Astrocyte (in vitro differentiated cells and primary cell): ENCODE measurements around the gene ZBTB7C. TPM values are rescaled to one million over a fixed set of nuclear protein-coding genes. Genes with fewer than 3 reads are reported as not detected.

ENCODE experiments used
- DNase-seq: peaks from one replicate; pipeline ENCODE4 v3.0.0-alpha.2; 2010; ENCODE audit warnings: low read depth
- FAIRE-seq: peaks from 2 replicates; lab custom pipeline; 2011; peaks lifted over from hg19 to GRCh38; lab: Jason Lieb, UNC
- H2AFZ ChIP-seq: 2 replicates; pipeline ENCODE4 v1.6.0; 2012; ENCODE audit warnings: low read depth, low read length, inconsistent platforms
- H3K27ac ChIP-seq: 2 replicates; pipeline ENCODE4 v1.5.1; 2011; ENCODE audit warnings: low read depth, low read length, inconsistent platforms
- H3K27me3 ChIP-seq: 2 replicates; pipeline ENCODE4 v1.6.0; 2011; ENCODE audit warnings: low read length, inconsistent platforms; ENCODE audit not compliant: insufficient read depth
- H3K36me3 ChIP-seq: 2 replicates; pipeline ENCODE4 v1.5.1; 2011; ENCODE audit warnings: low read length, inconsistent platforms; ENCODE audit not compliant: insufficient read depth
- H3K4me1 ChIP-seq: 2 replicates; pipeline ENCODE4 v1.5.1; 2011; ENCODE audit warnings: low read length, inconsistent platforms; ENCODE audit not compliant: insufficient read depth
- H3K4me2 ChIP-seq: 2 replicates; pipeline ENCODE4 v1.6.0; 2012; ENCODE audit warnings: low read length, inconsistent platforms
- H3K4me3 ChIP-seq: 2 replicates; pipeline ENCODE4 v1.5.1; 2011; ENCODE audit warnings: low read depth, mild to moderate bottlenecking, low read length, inconsistent platforms; ENCODE audit not compliant: insufficient read depth
- H3K79me2 ChIP-seq: 2 replicates; pipeline ENCODE4 v1.6.0; 2012; ENCODE audit warnings: mild to moderate bottlenecking, low read length, inconsistent platforms; ENCODE audit not compliant: insufficient read depth
- H3K9ac ChIP-seq: 2 replicates; pipeline ENCODE4 v1.6.0; 2012; ENCODE audit warnings: mild to moderate bottlenecking, low read length, inconsistent platforms
- H3K9me3 ChIP-seq: 2 replicates; pipeline ENCODE4 v1.5.1; 2012; ENCODE audit warnings: low read depth, mild to moderate bottlenecking, low read length, inconsistent platforms; ENCODE audit not compliant: insufficient read depth
- H4K20me1 ChIP-seq: 2 replicates; pipeline ENCODE4 v1.6.0; 2012; ENCODE audit warnings: low read length, inconsistent platforms; ENCODE audit not compliant: insufficient read depth
- H3K27ac Mint-ChIP-seq: one replicate; pipeline ENCODE4 v1.8.0; 2021; ENCODE audit warnings: mild to moderate bottlenecking, mixed read lengths; ENCODE audit not compliant: unreplicated experiment
- H3K27me3 Mint-ChIP-seq: one replicate; pipeline ENCODE4 v1.8.0; 2021; ENCODE audit warnings: low read depth, mixed read lengths; ENCODE audit not compliant: unreplicated experiment
- H3K36me3 Mint-ChIP-seq: one replicate; pipeline ENCODE4 v1.8.0; 2021; ENCODE audit warnings: low read depth, mixed read lengths; ENCODE audit not compliant: unreplicated experiment
- H3K4me1 Mint-ChIP-seq: one replicate; pipeline ENCODE4 v1.8.0; 2021; ENCODE audit warnings: low read depth, mixed read lengths; ENCODE audit not compliant: unreplicated experiment
- H3K4me3 Mint-ChIP-seq: one replicate; pipeline ENCODE4 v1.8.0; 2021; ENCODE audit warnings: mild to moderate bottlenecking, moderate library complexity, mixed read lengths; ENCODE audit not compliant: unreplicated experiment
- H3K9me3 Mint-ChIP-seq: one replicate; pipeline ENCODE4 v1.8.0; 2021; ENCODE audit warnings: mild to moderate bottlenecking, mixed read lengths; ENCODE audit not compliant: unreplicated experiment
- CTCF ChIP-seq: IDR thresholded peaks from 2 replicates; pipeline ENCODE4 v1.5.1; 2011; ENCODE audit warnings: low read depth, mild to moderate bottlenecking, inconsistent platforms, low read length, moderate library complexity; ENCODE audit not compliant: insufficient read depth
- EZH2 ChIP-seq: IDR thresholded peaks from 2 replicates; pipeline ENCODE4 v1.6.1; 2012; ENCODE audit warnings: mild to moderate bottlenecking, low read length, inconsistent platforms; ENCODE audit not compliant: insufficient read depth
- total RNA-seq: library from RNA; stranded (reverse); gene quantifications from 2 replicates; pipeline ENCODE4 v1.2.1, GENCODE V29; 2021

Gene ZBTB7C
- total RNA-seq, 1 donor from 2014 or later, result 1.0 TPM

DNA sequence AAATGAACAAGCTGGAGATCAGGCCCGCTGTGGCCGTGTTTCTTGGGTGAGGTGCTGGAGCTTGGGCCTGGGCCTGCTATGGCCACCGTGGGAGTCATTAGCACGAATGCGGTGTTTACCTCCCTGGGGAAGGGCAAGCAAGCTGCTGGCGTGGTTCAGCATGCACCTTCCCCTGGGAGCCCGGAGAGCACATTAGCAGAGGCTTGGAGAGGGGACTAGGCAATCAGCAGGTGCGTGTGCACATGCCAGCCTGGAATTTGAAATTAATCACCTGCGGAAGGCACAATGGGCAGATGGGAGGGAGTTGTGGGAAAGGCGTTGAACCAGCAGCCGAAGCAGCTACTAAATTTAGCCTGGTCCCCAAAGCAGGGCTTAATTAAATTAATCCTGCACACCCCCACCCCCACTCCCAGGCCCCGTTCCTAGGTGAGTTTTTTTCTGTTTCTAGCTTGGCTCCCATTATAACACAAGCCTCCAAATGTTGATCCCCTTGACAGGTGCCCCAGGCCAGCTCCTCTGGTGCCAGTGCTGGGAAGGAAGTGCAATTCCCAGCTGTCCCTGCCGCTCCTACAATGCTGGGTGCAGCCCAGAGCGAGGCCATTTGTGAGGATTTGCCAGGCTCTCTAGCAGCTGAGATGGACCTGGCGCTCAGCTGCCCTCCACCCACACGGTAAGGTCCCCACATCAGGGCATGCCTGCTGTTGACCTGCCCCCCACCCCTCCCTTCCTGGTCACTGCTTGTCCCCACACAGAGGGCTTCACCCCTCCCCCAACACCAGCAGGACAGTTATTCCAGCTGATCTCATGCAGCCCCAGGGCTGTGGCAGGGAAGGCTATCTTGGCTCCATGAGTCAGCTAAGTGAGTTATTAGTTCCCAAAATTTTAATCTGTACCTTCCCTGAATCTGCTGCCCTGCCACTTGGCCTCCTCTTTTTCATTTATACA, 115.0 kb downstream of the ZBTB7C start:
- Histone ChIP-seq H3K79me2 (no peaks in the 10 kb centered on the region), H3K27ac (no peak overlapping the region), H3K4me2 (no peak overlapping the region), H3K4me3 (no peak overlapping the region), H2AFZ (no peak overlapping the region), H4K20me1 (no peaks in the 10 kb centered on the region), H3K9ac (no peak overlapping the region), H3K9me3 (no peaks in the 10 kb centered on the region), H3K36me3 (no peaks in the 10 kb centered on the region), H3K4me1 (no peaks in the 10 kb centered on the region), H3K27me3 (no peaks in the 10 kb centered on the region)
- Mint-ChIP-seq H3K36me3 (no peaks in the 10 kb centered on the region), H3K27me3 (peaks cover 8% of the 10 kb centered on the region), H3K4me3 (no peak overlapping the region), H3K27ac (no peak overlapping the region), H3K4me1 (peaks cover 9% of the 10 kb centered on the region), H3K9me3 (no peaks in the 10 kb centered on the region)
- DNase-seq (no peak), FAIRE-seq (no peak)
- TF ChIP-seq EZH2 (no peak), CTCF (no peak)

GRCh38 chr18:48292782-48293424, 116.3 kb downstream of the ZBTB7C start:
- FAIRE-seq, result no peak
- Histone ChIP-seq H4K20me1 (no peaks in the 10 kb centered on the region), H3K27me3 (no peaks in the 10 kb centered on the region), H3K4me3 (no peak overlapping the region), H3K9ac (no peak overlapping the region), H3K9me3 (no peaks in the 10 kb centered on the region), H3K36me3 (no peaks in the 10 kb centered on the region), H3K4me1 (no peaks in the 10 kb centered on the region), H2AFZ (no peak overlapping the region), H3K79me2 (no peaks in the 10 kb centered on the region), H3K27ac (no peak overlapping the region), H3K4me2 (no peak overlapping the region)
- Mint-ChIP-seq H3K9me3 (no peaks in the 10 kb centered on the region), H3K36me3 (no peaks in the 10 kb centered on the region), H3K4me3 (no peak overlapping the region), H3K27ac (no peak overlapping the region), H3K27me3 (peaks cover 1% of the 10 kb centered on the region), H3K4me1 (peaks cover 9% of the 10 kb centered on the region)
- DNase-seq, result no peak
- TF ChIP-seq CTCF (no peak), EZH2 (no peak)

DNA sequence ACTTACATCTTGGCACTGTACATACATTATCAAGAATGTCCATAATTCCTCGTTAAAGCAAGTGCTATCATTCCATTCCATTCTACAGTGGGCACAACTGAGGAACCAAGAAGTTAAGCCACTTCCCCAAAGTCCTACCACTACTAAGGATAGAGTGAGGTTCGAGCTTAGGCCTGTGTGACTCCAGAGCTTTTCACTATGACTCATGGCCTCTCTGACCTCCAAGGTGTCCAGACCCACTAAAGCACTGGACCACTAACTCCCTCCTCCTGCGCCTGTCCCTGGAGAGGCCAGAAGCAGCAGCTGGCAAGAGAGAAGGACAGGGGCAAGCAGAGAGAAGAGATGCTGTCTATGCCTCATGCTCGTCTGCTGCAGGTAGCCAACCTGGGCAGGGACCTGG, 117.0 kb downstream of the ZBTB7C start:
- Histone ChIP-seq H3K9me3 (no peaks in the 10 kb centered on the region), H3K27me3 (no peaks in the 10 kb centered on the region), H2AFZ (no peak overlapping the region), H3K9ac (no peak overlapping the region), H3K4me1 (no peaks in the 10 kb centered on the region), H3K79me2 (no peaks in the 10 kb centered on the region), H4K20me1 (no peaks in the 10 kb centered on the region), H3K36me3 (no peaks in the 10 kb centered on the region), H3K4me2 (no peak overlapping the region), H3K4me3 (no peak overlapping the region), H3K27ac (no peak overlapping the region)
- Mint-ChIP-seq H3K9me3 (no peaks in the 10 kb centered on the region), H3K27me3 (peaks cover 1% of the 10 kb centered on the region), H3K4me1 (peaks cover 9% of the 10 kb centered on the region), H3K4me3 (no peak overlapping the region), H3K27ac (no peak overlapping the region), H3K36me3 (no peaks in the 10 kb centered on the region)
- FAIRE-seq (no peak), DNase-seq (no peak)
- TF ChIP-seq EZH2 (no peak), CTCF (no peak)
